ENCODE data around the gene GGTLC1.

DNA sequence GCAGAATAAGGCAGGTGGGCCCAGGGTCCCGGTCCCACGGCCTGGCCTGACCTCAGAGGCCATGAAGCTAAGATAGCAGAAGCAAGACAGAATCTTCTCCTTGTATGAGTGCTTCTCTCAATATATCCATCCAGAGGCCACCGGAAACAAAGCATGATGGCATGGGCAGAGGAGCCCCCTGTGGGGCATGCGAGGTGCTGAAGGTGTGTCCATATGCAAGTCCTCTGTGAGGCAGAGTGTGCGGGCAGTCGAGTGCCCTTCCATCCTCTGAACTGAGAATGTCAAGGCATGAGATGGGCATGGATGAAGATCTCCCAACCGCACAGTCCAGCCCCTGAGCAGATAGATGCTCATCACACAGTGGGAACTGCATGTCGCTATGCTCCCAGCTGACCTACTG lies 9.8 kb upstream of the GGTLC1 start:
- TF ChIP-seq, protein P1, sequence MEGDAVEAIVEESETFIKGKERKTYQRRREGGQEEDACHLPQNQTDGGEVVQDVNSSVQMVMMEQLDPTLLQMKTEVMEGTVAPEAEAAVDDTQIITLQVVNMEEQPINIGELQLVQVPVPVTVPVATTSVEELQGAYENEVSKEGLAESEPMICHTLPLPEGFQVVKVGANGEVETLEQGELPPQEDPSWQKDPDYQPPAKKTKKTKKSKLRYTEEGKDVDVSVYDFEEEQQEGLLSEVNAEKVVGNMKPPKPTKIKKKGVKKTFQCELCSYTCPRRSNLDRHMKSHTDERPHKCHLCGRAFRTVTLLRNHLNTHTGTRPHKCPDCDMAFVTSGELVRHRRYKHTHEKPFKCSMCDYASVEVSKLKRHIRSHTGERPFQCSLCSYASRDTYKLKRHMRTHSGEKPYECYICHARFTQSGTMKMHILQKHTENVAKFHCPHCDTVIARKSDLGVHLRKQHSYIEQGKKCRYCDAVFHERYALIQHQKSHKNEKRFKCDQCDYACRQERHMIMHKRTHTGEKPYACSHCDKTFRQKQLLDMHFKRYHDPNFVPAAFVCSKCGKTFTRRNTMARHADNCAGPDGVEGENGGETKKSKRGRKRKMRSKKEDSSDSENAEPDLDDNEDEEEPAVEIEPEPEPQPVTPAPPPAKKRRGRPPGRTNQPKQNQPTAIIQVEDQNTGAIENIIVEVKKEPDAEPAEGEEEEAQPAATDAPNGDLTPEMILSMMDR (IDR thresholded peaks at IDR 0.05; ENCODE audit: low read depth, low read length, poor library complexity, severe bottlenecking) = no peak
- TF ChIP-seq EZH2phosphoT487 (IDR thresholded peaks at IDR 0.05; ENCODE audit: borderline replicate concordance, low read length) = no peak

Data from DOHH2 (cell line).